Activated gamma-delta T cell treated with Interleukin-2 at 50 U/mL for 16 hours (primary cell): Measurements from ENCODE around the gene SH2D7.

Source experiments
- DNase-seq: peaks from one replicate; pipeline ENCODE4 v3.0.0-alpha.2; 2020

SH2D7 gene

DNA sequence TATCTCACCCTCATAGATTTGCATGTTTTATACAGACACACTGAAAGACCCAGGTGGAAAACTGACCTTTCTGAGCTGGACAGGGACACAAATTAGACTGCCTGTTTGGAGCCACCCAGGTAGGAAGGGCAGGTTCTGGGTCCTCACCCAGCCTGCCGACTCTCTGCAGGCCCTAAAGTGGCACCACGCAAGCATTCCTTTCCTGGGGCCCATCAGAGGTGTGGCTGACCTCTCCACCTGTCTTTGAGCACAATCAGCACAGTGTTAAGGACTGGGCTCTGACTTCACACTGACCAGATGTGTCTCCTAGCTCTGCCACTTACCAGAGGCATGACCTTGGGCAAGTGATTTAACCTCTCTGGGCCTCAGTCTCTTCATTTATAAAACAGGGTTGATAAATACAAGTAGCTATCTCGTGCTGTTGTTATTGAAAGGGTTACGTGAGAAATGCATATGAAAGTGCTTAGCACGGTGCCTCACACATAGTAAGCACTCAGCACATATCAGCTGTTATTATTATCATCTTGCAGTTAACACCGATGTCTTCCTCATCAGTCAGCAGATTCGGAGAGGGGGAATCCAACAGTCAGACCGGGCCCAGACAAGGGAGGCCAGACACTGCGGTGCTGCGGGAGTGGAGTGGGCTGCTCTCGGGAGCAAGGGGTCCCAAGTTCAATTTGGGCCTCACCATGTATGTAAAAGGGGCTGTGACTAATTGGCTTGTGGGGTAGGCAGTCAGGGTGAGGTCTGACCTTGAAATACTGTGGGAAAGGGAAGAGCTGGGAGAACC is 12.9 kb upstream of the SH2D7 start:
- DNase-seq, result no peak

GRCh38 chr15:78080088-78080460 is 12.3 kb upstream of the SH2D7 start:
- DNase-seq, result no peak

- no peak for DNase-seq
These were observed 10.1 kb upstream of the SH2D7 start for GRCh38 chr15:78082106-78082742.

DNA sequence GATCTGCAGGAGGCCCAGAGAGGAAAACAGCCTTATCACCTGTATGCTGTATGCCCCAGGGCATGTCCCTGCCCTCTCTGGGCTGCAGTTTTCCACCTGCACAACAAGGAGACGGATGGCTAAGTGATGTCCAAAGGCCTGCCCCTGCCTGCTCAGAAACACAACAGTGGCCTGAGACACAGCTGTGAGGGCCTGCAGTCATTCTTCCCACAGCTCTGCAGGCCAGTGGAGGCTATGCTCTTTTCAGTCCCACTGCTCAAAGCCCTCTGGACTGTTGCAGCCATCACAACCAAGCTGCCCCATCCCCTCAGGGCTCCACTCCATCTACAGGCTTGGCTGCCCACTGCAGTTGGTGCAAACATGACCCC is 9.6 kb upstream of the SH2D7 start:
- no peak for DNase-seq

GRCh38 chr15:78083186-78083585 is 9.2 kb upstream of the SH2D7 start:
- DNase-seq, result no peak

- DNase-seq, result no peak
These were observed 8.5 kb upstream of the SH2D7 start for GRCh38 chr15:78083687-78084448.

DNA sequence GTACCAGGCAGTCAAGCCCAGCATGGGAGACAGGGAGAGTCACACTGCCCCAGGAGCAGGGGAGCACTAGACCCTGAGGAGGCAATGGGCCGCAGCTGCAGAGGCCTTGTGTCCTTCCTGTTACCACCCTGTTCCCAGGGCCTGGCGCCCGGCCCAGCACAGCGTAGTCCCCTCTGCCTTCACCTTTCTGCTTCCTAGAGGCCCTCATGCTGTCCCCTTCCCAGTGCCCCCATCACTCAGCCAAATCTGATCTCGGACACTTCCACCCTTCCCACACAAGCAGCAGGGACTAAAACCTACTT is 8.0 kb upstream of the SH2D7 start:
- DNase-seq, result no peak

GRCh38 chr15:78085928-78086327 is 6.4 kb upstream of the SH2D7 start:
- DNase-seq, result no peak

DNA sequence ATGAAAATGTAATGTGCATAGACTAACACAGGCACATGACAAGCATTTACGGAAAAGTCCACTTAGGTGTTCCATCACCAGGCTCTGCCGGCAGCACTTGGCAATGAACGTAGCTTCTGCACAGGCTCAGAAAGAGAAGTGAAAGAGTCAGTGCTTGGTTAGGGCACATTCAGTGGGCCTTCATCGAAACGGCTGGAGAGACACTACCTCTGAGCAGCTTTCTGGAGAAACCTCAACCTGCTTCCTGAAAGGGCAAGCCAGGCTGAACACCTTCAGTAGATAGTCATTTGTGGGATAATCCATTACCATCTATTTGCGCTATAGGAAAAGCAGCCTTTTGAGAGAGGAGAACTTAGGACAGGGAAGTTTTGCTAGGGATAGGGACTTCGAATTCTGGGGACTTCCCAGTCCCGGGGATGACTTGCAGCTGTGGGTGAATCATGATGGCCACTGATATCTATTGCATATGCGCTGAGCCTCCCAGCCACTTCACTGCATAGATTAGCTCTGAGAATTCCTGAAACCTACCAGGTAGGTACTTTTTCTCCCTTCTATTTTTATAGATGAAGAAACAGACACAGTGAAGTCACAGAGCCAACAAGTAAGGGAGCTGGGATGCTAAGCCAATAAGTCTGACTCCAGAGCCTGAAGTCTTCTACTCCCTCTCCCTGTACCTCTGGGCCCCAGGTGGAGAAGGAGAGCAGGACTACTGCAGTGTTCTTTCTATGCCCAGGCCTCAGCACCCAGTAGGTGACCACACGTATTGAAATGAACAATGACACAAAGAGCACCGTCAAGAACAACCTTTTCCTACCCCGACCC is 4.2 kb upstream of the SH2D7 start:
- no peak for DNase-seq

DNA sequence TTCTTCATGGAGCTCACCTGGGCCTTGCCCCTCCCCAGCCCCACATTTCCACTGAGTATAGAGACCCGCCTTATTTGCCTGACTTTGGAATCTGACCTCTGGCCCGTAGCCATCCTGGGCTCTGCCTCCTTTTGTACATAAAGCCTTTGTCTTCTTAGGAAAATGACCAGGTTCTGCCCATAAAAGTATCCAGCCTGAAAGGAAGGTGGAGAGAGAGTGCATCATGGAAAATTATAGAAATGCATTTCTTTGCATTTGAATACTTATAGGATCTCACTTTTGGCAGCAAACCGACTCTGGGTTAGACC is 3.6 kb upstream of the SH2D7 start:
- no peak for DNase-seq

GRCh38 chr15:78090422-78091063 is 1.8 kb upstream of the SH2D7 start:
- DNase-seq, result no peak

- no peak for DNase-seq
These were observed 1.1 kb downstream of the SH2D7 start for GRCh38 chr15:78093242-78094020.

- DNase-seq, result no peak
These were observed 5.3 kb downstream of the SH2D7 start for GRCh38 chr15:78097667-78098066.

GRCh38 chr15:78098131-78098755 is 5.9 kb downstream of the SH2D7 start:
- no peak for DNase-seq

DNA sequence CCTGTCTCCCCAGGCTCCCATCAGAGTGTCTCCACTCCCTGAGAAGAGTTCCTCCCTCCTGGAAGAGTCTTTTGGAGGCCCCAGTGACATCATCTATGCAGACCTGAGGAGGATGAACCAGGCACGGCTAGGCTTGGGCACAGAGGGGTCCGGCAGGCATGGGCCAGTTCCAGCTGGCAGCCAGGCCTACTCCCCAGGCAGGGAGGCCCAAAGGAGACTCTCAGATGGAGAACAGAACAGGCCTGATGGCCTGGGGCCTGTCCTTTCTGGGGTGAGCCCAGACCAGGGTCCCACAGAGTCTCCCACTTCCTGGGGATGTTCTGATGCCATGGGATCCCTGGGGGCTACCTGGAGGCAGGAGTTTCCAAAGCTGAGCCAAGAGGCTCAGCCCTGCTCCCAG is 8.5 kb downstream of the SH2D7 start:
- no peak for DNase-seq

GRCh38 chr15:78101423-78102105 is 9.2 kb downstream of the SH2D7 start:
- no peak for DNase-seq

DNA sequence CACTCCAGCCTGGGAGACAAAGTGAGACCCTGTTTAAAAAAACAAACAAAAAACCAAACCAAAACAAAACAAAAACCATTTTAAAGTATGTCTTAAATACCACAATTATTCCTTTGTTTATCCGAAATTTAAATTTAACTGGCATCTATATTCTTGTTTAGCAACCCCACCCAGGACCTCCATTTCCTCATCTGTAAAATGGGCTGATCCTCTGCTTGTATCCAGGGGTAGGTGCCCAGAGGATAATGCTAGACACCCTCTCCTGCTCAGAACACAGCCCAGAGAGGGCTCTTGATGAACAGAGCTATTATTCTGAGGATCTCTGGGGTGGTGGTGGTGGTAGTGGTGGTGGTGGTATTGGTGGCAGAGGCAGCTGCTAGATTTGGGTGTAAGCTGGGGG is 9.8 kb downstream of the SH2D7 start:
- DNase-seq, result no peak

DNA sequence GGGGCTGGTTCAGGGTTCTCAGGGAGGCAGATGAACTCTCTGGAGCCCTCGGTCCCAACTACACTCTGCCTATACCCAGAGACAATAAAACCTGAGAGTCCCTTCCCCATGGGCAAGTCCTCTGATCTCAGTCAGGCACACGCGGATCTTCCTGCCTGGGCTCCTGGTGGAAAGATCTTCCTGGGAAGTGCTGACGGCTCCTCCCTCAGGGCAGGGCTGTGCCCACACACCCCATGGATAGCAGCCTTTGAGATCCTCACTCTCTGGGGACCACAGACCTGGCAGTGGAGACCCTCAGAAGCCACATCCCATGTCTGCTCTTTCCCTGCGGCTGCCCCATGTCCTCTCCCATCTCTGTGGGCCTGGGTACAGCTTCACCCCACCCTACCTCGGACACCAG is 10.4 kb downstream of the SH2D7 start:
- no peak for DNase-seq

GRCh38 chr15:78103406-78104118 is 11.2 kb downstream of the SH2D7 start:
- peak; percentile 64 for DNase-seq

GRCh38 chr15:78104119-78104479 is 11.7 kb downstream of the SH2D7 start:
- no peak for DNase-seq
